Natural killer cell (primary cell): ENCODE data around the gene BOK. TPM values are rescaled to one million over a fixed set of nuclear protein-coding genes. Genes with fewer than 3 reads are reported as not detected.

Source experiments
- ATAC-seq, 3 donors: fragments of 150-1000 bp in 2 of 3; fragments of 200-7000 bp in 1 of 3; cut with Tn5 transposase; 1 replicate in 1 of 3; 2 replicates in 2 of 3; pipeline ENCODE4 v1.10.0; 2021; ENCODE audit warnings: mild to moderate bottlenecking in 2 of 3, moderate library complexity in 2 of 3
- DNase-seq, 2 donors: peaks; one replicate each; pipeline versions ENCODE4 v3.0.0 to v3.0.0-alpha.2; 2013 to 2021; ENCODE audit warnings: mixed read lengths in 1 of 2
- H3K27ac ChIP-seq: one replicate; pipeline ENCODE4 v1.5.1; 2013; ENCODE audit warnings: mild to moderate bottlenecking, low read length
- H3K27me3 ChIP-seq: one replicate; pipeline ENCODE4 v1.6.1; 2013; ENCODE audit warnings: low read length; ENCODE audit not compliant: control insufficient read depth, insufficient read depth
- H3K36me3 ChIP-seq: one replicate; pipeline ENCODE4 v1.6.1; 2013; ENCODE audit warnings: low read length; ENCODE audit not compliant: control insufficient read depth, insufficient read depth
- H3K4me1 ChIP-seq: one replicate; pipeline ENCODE4 v1.6.1; 2013; ENCODE audit warnings: low read length; ENCODE audit not compliant: control insufficient read depth, insufficient read depth
- H3K4me3 ChIP-seq: one replicate; pipeline ENCODE4 v1.5.1; 2013; ENCODE audit warnings: low read length
- H3K9me3 ChIP-seq: one replicate; pipeline ENCODE4 v1.6.1; 2013; ENCODE audit warnings: low read length; ENCODE audit not compliant: control insufficient read depth, insufficient read depth
- H3K27ac Mint-ChIP-seq, 2 donors: one replicate each; pipeline ENCODE4 v1.8.0; 2022; ENCODE audit warnings: mild to moderate bottlenecking in 2 of 2, mixed read lengths in 2 of 2, moderate library complexity in 1 of 2
- H3K27me3 Mint-ChIP-seq, 2 donors: one replicate each; pipeline ENCODE4 v1.8.0; 2022; ENCODE audit warnings: low read depth in 2 of 2, mixed read lengths in 2 of 2
- H3K36me3 Mint-ChIP-seq: one replicate; pipeline ENCODE4 v1.8.0; 2022; ENCODE audit warnings: mixed read lengths
- H3K4me1 Mint-ChIP-seq, 2 donors: one replicate each; pipeline ENCODE4 v1.8.0; 2022; ENCODE audit warnings: mixed read lengths in 2 of 2
- H3K4me3 Mint-ChIP-seq: one replicate; pipeline ENCODE4 v1.8.0; 2022; ENCODE audit warnings: mild to moderate bottlenecking, moderate library complexity, mixed read lengths
- H3K9me3 Mint-ChIP-seq, 2 donors: one replicate each; pipeline ENCODE4 v1.8.0; 2022; ENCODE audit warnings: mixed read lengths in 2 of 2
- WGBS: methylation state at CpG from one replicate; pipeline ENCODE4 v1.1.7; 2013; ENCODE audit warnings: missing lambda C conversion rate; ENCODE audit not compliant: insufficient coverage; 5-methylcytosine and 5-hydroxymethylcytosine counted together
- intact Hi-C: fragments of 100-400 bp; cut with micrococcal nuclease; formaldehyde crosslinking; loops from one replicate; pipeline ENCODE4 v1.14.2; 2022
- total RNA-seq, 4 donors: library from RNA; stranded (reverse); fragments of 120-200 nt in 1 of 4; gene quantifications; one replicate each; pipeline versions ENCODE4 v1.2.3 to v1.2.4, GENCODE V29; 2013 to 2022
- TF ChIP-seq, protein P1 (sequence below): fragments of 200-600 bp; IDR thresholded peaks from one replicate; pipeline ENCODE4 v1.8.0; 2022; ENCODE audit warnings: antibody characterized with exemption

BOK gene
- total RNA-seq, 3 donors from 2014 or later (not counting 1 experiment from before 2014, with no cell fraction given): 11.0 to 23.7 (median 19.6) TPM

DNA sequence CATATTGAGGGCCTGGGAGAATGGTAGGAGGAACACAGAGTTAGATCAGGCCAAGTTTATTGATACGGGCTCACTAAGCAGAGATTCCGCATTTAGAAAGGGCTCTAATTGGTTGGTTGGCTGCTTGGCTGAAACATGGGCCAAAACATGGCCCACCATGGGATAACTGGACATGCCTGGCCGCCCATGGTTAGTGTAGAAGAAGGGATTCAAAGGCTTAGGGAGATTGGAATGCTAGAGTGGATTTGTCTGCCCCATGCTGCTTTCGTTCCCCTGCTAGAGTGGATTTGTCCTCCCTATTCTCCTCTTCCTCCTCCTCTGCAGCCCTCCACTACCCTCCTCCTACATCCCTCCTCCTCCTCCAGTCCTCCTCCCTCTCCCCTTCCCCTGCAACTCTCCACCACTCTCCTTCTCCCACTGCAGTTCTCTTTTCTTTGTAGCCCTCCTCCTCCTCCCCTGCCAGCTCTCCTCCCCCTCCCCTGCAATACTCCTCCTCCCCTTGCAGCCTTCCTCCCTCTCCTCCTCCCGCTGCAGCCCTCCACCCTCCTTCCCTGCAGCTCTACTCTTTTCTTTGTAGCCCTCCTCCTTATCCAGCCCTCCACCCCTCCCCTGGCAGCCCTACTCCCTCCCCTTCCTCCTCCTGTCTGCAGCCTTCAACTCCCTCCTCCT, 17.2 kb downstream of the BOK start:
- Histone ChIP-seq H3K27ac (no peak overlapping the region), H3K27me3 (no peaks in the 10 kb centered on the region), H3K4me3 (no peak overlapping the region), H3K4me1 (peaks cover 18% of the 10 kb centered on the region), H3K9me3 (no peaks in the 10 kb centered on the region), H3K36me3 (no peaks in the 10 kb centered on the region)
- 95% methylated on average over 5 of the region's 5 CpGs for WGBS
- ATAC-seq: no peak
- Mint-ChIP-seq H3K4me1 (peaks cover 0 to 16% of the 10 kb centered on the region in 2 donors), H3K27ac (peak overlapping the region in 1 of 2 donors; percentile 21), H3K4me3 (no peak overlapping the region), H3K9me3 (no peaks in the 10 kb centered on the region), H3K27me3 (no peaks in the 10 kb centered on the region), H3K36me3 (no peaks in the 10 kb centered on the region)
- DNase-seq: no peak
- TF ChIP-seq, protein P1, sequence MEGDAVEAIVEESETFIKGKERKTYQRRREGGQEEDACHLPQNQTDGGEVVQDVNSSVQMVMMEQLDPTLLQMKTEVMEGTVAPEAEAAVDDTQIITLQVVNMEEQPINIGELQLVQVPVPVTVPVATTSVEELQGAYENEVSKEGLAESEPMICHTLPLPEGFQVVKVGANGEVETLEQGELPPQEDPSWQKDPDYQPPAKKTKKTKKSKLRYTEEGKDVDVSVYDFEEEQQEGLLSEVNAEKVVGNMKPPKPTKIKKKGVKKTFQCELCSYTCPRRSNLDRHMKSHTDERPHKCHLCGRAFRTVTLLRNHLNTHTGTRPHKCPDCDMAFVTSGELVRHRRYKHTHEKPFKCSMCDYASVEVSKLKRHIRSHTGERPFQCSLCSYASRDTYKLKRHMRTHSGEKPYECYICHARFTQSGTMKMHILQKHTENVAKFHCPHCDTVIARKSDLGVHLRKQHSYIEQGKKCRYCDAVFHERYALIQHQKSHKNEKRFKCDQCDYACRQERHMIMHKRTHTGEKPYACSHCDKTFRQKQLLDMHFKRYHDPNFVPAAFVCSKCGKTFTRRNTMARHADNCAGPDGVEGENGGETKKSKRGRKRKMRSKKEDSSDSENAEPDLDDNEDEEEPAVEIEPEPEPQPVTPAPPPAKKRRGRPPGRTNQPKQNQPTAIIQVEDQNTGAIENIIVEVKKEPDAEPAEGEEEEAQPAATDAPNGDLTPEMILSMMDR: no peak
- intact Hi-C loops: no loop called here

DNA sequence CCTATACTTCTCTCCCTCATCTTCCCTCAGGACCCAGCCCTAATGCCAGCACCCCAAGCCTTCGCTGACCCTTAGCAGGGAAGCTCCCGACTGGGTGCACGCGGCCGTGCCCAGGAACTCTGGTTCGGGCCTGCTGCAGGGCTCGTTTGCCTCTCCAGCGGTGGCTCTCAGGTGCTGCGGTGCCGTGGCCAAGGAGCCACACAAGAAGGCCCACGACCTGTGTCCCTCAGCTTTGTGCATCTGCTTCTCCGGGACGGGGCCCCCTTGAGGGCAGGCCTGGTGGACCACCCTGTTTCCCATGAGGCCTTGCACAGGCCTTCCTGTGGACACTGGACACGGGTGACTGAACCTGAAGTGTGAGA, 17.7 kb downstream of the BOK start:
- H3K36me3 Mint-ChIP-seq: no peaks in the 10 kb centered on the region
- intact Hi-C loops: no loop called here
- H3K36me3 ChIP-seq: no peaks in the 10 kb centered on the region
- no peak for DNase-seq
- no peaks in the 10 kb centered on the region for H3K9me3 Mint-ChIP-seq
- H3K4me3 ChIP-seq: no peak overlapping the region
- H3K27ac Mint-ChIP-seq: no peak overlapping the region
- H3K4me1 ChIP-seq: peaks cover 13% of the 10 kb centered on the region
- H3K27ac ChIP-seq: no peak overlapping the region
- no peaks in the 10 kb centered on the region for H3K27me3 Mint-ChIP-seq
- H3K4me1 Mint-ChIP-seq: peaks cover 0 to 16% of the 10 kb centered on the region in 2 donors
- TF ChIP-seq, protein P1: no peak
- H3K27me3 ChIP-seq: no peaks in the 10 kb centered on the region
- H3K4me3 Mint-ChIP-seq: no peak overlapping the region
- ATAC-seq: no peak
- no peaks in the 10 kb centered on the region for H3K9me3 ChIP-seq
- 92% methylated on average over 14 of the region's 14 CpGs for WGBS

DNA sequence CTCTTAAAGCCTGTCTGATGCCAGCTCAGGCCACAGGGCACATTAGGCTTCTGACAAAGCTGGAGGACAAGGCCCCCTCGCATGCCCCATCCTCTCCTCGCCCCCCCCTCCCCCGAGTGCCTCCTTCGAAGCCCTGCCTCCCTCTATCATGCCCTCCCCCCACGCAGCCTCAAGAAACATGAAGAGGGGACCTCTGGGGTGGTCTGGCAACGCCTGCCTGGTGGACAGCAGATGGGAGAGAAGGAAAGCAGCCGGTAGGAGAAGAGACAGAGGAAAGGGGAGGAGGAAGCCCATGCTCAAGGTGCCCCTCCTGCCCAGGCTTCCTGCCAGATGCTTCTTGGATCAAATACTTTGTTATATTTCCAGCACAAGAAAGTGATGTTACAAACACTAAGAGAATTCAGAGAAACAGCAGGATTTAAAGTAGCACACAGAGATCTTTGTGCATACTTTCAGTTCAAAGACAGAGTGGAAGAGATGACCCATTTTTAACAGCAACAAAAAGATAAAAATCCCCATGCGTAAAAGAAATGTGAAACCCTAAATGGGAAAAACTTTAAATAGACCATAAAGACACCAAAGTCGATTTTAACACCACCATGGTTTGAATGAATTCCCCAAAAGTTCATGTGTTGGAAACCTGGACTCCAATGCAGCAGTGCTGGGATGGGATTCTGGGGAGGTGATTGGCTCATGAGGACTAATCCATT, 19.0 kb downstream of the BOK start:
- Mint-ChIP-seq H3K27ac (no peak overlapping the region), H3K4me3 (no peak overlapping the region), H3K4me1 (peaks cover 0 to 11% of the 10 kb centered on the region in 2 donors), H3K36me3 (no peaks in the 10 kb centered on the region), H3K27me3 (no peaks in the 10 kb centered on the region), H3K9me3 (no peaks in the 10 kb centered on the region)
- 66% methylated on average over 4 of the region's 9 CpGs for WGBS
- intact Hi-C loops: no loop called here
- no peak for DNase-seq
- Histone ChIP-seq H3K9me3 (no peaks in the 10 kb centered on the region), H3K4me1 (no peaks in the 10 kb centered on the region), H3K27ac (no peak overlapping the region), H3K27me3 (no peaks in the 10 kb centered on the region), H3K36me3 (no peaks in the 10 kb centered on the region), H3K4me3 (no peak overlapping the region)
- TF ChIP-seq, protein P1: no peak
- no peak for ATAC-seq
